GM12892 (cell line): Measurements from ENCODE around the gene DPH2.

ENCODE experiments used
- DNase-seq: peaks from one replicate; pipeline ENCODE4 v3.0.0; 2011; ENCODE audit not compliant: insufficient read length
- FAIRE-seq: peaks from 2 replicates; lab custom pipeline; 2011; peaks lifted over from hg19 to GRCh38; lab: Jason Lieb, UNC
- POLR2A ChIP-seq: IDR thresholded peaks from 2 replicates; pipeline ENCODE4 v1.6.1; 2011; ENCODE audit warnings: low read depth, low read length, control low read depth
- POLR2AphosphoS5 ChIP-seq: IDR thresholded peaks from 2 replicates; pipeline ENCODE4 v1.6.1; 2011; ENCODE audit warnings: low read depth, low read length, control low read depth
- TAF1 ChIP-seq: IDR thresholded peaks from 2 replicates; pipeline ENCODE4 v1.6.1; 2011; ENCODE audit warnings: low read depth, mild to moderate bottlenecking, control low read depth, low read length, borderline replicate concordance

DPH2 gene

DNA sequence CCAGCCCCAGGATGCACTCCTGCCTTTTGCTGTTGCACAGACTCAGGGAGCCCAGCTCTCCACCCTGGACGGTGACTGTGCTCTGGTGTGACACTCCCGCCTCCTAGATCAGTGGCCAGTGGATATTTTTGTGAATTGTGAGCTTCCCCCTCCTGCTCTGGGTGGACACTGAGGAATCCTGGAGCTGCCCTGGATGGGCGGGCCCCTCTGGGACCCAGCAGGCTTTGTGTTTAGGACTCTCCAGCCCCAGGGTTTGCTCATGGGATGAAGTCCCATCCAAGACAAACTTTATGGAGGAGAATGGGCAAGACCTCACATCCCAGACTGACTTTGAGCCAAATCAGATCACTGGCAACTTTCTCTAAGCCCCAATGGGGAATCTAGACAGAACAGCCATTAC lies 45.4 kb downstream of the DPH2 start:
- FAIRE-seq: no peak
- TF ChIP-seq POLR2AphosphoS5 (no peak), POLR2A (no peak), TAF1 (no peak)
- no peak for DNase-seq

DNA sequence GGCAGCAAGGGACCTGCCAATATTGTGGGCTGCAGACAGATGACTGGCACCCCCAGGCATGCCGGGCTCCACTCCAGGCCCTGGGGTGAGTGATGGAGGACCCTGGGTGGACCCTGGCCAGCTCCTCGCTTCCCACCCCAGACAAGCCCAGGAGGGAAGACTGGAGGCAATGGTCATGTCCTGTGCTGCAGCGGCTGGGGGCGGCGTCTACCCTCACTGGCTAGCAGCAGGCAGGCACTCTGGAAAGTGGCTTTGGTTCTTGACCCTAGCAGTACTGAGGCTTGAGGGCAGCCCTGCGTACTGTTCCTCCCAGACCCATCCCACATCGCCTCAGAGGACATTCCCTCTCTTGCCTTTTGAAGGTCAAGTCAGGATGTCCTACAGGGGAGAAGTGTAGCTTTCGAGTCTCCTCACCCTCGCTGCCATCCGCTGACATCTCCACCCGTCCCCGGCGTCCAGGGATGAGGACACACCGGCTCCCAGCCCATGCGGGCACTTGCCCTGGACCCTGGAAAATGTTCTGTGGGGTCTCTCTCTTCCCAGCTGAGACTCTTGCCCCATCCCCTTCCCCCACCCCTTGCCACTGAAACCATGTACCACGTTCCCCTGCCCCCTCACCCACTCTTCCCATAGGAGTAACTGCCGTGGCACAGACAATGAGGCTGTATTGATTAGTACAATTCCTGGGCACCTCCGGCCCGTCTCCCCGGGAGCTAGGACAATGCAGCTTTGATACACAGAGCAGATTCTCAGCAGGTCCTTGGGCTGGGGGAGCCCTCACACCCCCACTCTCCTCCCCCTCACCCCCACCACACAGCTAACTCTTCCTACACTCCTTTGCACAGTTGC lies 46.5 kb downstream of the DPH2 start:
- FAIRE-seq (no peak), DNase-seq (no peak)
- TF ChIP-seq POLR2AphosphoS5 (no peak), TAF1 (no peak), POLR2A (no peak)

DNA sequence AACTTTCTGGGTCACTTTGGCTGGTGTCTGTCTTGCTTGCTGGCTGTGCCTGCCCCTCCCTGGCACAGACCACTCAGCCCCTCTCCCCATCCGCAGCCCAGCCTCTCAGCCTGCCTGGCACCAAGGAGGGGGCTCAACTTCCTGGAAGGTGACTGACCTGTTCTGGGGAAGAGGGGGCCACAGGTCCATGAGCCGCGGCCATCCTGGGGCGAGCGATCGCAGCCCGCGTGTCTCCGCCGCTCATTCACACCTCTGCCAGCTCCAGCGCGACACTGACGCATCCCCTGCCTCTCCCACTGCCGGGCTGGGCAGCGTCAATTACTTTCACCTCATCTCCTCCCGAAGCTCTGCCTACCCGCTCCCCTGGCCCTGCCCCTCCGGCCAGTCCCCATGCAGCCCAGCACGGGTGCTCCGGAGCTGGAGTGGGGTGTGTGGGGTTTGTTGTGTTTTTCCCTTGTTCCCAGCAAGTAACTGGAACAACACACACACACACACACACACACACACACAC lies 47.1 kb downstream of the DPH2 start:
- no peak for DNase-seq
- no peak for FAIRE-seq
- no peak for TF ChIP-seq TAF1
- TF ChIP-seq POLR2AphosphoS5: no peak
- no peak for TF ChIP-seq POLR2A

DNA sequence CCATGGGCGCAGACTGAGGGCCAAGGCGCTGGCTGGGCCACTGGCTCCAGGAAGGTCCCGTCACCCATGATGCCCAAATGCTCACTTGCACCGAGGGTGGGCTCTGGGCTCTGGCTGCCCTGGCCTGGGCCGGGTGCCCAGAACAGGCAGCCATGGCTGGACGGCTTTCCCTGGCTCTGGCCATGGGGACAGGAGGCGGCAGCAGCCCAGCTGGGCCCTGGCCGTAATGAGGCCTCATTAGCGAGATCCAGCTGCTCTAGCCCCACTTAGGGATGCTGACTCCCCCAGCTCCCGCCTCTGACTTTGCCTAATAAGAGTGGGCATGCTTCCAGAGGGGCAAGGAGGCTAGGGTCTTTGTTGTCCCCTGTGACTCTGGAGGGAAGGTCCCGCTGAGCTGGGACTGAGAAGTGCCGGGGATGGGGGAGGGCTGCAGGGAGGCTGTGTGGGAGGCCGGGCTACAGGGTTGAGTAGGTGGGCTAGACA lies 49.7 kb downstream of the DPH2 start:
- FAIRE-seq: no peak
- DNase-seq: no peak
- TF ChIP-seq POLR2A (no peak), POLR2AphosphoS5 (no peak), TAF1 (no peak)

DNA sequence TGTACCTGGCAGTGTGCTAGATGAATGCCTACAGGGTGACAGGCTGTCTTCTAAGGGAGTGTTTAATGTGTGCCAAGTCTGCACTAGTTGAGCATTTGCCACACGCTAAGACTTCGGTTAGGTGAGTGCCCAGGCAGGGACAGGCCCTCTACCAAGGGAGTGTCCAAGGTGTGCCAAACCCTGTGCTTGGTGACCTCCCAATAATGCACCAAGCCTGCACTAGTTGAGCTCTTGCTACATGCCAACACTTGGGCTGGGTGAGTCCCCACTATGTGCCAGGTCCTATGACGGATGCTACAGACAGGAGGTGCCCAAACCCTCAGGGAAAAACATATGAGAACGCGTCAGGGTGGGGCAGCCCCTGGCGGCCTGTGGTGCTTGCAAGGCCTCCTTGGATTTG lies 50.7 kb downstream of the DPH2 start:
- no peak for FAIRE-seq
- DNase-seq: no peak
- TF ChIP-seq POLR2AphosphoS5: no peak
- TF ChIP-seq POLR2A: no peak
- TF ChIP-seq TAF1: no peak

DNA sequence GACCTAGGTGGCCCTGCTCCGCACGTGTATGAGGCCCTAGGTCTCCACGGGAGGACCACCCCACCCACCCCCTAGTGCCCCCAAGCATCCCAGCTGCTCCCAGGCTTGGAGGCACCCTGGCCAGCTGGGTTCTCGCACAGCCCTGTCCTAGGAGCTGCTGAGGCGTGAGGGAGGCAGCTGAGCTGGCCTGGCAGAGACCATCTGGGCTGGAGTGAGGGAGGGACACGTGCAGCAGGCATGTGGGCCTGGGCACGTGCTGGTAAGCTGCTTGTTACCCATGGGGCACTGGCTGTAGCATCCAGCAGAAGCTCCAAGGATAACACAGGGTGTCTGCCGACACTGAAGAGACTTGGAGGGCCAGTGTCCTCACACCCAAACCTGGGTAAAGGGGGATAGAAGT lies 51.3 kb downstream of the DPH2 start:
- TF ChIP-seq POLR2AphosphoS5 (no peak), POLR2A (no peak), TAF1 (no peak)
- FAIRE-seq (no peak), DNase-seq (no peak)

DNA sequence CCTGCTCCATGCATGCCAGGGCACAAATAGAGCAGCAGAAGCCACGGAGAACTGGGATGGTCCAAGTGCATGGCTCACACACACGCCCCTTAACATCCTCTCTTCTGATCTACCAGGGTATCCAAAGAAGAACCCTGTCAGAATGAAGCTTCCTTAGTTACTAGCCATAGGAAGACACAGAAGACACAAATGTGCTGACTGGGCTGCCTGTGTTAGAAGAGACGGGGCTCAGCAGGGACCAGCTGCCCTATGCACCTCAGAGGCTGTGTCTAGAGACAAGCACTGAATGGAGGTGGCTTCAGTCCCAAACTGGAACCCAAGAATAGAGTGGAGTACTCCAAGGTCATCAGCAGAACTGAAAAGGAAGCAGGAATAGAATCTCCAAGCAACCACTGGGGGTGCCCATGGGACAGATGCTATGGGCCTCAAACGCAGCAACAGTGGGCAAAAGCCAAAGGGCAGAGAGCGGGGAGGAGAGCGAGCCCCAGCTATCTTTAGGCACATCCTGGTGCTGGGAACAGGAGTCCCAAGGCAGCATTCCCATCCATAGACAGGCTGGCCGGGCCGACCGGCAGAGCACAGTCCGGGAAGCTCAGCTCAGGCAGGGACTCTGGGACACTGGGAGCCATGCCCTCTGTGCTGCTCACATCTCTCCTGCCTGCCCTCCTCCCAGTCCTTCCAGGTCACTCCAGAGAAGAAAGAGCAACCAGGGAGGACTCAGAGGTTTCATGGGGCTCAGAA lies 51.9 kb downstream of the DPH2 start:
- DNase-seq (no peak), FAIRE-seq (no peak)
- TF ChIP-seq TAF1: no peak
